Activated B cell treated with CpG ODN at 0.5 μM for 24 hours (primary cell): ENCODE results near the gene PNMA8C. TPM values are rescaled to one million over a fixed set of nuclear protein-coding genes. Genes with fewer than 3 reads are reported as not detected.

Experiments
- ATAC-seq: fragments of 200-7000 bp; cut with Tn5 transposase; one replicate; pipeline ENCODE4 v1.10.0; 2021; ENCODE audit warnings: low read depth, mild to moderate bottlenecking, moderate library complexity
- CTCF ChIA-PET: fragments of 350-600 bp; sonication (Branson Sonifier 250); formaldehyde crosslinking; loops from one replicate; lab custom pipeline; 2021; ENCODE audit warnings: antibody characterized with exemption; lab: Charles Lee
- POLR2A ChIA-PET: fragments of 350-600 bp; sonication (Branson Sonifier 250); formaldehyde crosslinking; loops from one replicate; lab custom pipeline; 2021; ENCODE audit warnings: antibody characterized with exemption; lab: Charles Lee
- DNase-seq: peaks from one replicate; pipeline ENCODE4 v3.0.0; 2022
- H3K27ac Mint-ChIP-seq: one replicate; pipeline ENCODE4 v1.8.0; 2020; ENCODE audit warnings: mixed read lengths
- H3K27me3 Mint-ChIP-seq: one replicate; pipeline ENCODE4 v1.8.0; 2021; ENCODE audit warnings: mixed read lengths
- H3K36me3 Mint-ChIP-seq: one replicate; pipeline ENCODE4 v1.8.0; 2021; ENCODE audit warnings: low read depth, mixed read lengths
- H3K4me1 Mint-ChIP-seq: one replicate; pipeline ENCODE4 v1.8.0; 2021; ENCODE audit warnings: mixed read lengths
- H3K4me3 Mint-ChIP-seq: one replicate; pipeline ENCODE4 v1.8.0; 2020; ENCODE audit warnings: mild to moderate bottlenecking, mixed read lengths
- H3K9me3 Mint-ChIP-seq: one replicate; pipeline ENCODE4 v1.8.0; 2020; ENCODE audit warnings: mixed read lengths
- intact Hi-C: fragments of 100-400 bp; cut with micrococcal nuclease; formaldehyde crosslinking; loops from one replicate; pipeline ENCODE4 v1.15.1; 2024
- total RNA-seq: library from RNA; stranded (reverse); gene quantifications from 2 replicates; pipeline ENCODE4 v1.2.3, GENCODE V29; 2022
- TF ChIP-seq, protein P1 (sequence below): fragments of 200-600 bp; IDR thresholded peaks from one replicate; pipeline ENCODE4 v1.8.0; 2022; ENCODE audit warnings: antibody characterized with exemption, mild to moderate bottlenecking

The PNMA8C gene
- total RNA-seq, 1 donor from 2014 or later: not detected

DNA sequence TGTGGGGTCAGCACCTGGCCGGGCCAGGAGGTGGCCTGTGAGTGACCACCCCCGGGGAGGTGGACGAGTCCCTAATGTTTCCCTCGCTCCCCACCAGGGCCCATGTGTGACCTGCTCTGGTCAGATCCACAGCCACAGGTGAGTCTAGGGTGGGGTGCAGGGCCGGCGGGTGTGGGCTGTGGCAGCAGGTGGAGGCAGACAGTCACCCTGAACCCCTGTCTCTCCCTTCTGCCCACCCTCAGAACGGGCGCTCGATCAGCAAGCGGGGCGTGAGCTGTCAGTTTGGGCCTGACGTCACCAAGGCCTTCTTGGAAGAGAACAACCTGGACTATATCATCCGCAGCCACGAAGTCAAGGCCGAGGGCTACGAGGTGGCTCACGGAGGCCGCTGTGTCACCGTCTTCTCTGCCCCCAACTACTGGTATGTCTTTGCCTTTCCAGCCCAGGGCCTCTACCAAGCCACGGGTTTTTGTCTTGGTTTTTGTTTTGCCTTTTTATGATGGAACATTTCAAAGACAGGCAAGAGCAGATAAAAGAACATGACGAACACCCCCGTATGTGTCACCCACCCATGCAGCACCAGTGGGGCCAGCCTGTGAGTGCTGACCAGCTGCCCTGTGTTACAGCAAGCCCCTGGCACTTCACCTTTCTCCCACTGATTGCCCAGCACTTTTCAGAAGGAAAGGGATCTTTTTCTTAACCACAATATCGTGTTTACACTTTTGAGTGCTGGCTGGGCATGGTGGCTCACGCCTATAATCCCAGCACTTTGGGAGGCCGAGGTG lies 40.2 kb downstream of the PNMA8C start:
- Mint-ChIP-seq H3K27me3 (no peaks in the 10 kb centered on the region), H3K36me3 (peaks cover 82% of the 10 kb centered on the region), H3K9me3 (no peaks in the 10 kb centered on the region), H3K27ac (no peak overlapping the region), H3K4me3 (no peak overlapping the region), H3K4me1 (no peaks in the 10 kb centered on the region)
- TF ChIP-seq, protein P1, sequence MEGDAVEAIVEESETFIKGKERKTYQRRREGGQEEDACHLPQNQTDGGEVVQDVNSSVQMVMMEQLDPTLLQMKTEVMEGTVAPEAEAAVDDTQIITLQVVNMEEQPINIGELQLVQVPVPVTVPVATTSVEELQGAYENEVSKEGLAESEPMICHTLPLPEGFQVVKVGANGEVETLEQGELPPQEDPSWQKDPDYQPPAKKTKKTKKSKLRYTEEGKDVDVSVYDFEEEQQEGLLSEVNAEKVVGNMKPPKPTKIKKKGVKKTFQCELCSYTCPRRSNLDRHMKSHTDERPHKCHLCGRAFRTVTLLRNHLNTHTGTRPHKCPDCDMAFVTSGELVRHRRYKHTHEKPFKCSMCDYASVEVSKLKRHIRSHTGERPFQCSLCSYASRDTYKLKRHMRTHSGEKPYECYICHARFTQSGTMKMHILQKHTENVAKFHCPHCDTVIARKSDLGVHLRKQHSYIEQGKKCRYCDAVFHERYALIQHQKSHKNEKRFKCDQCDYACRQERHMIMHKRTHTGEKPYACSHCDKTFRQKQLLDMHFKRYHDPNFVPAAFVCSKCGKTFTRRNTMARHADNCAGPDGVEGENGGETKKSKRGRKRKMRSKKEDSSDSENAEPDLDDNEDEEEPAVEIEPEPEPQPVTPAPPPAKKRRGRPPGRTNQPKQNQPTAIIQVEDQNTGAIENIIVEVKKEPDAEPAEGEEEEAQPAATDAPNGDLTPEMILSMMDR: no peak
- intact Hi-C loops: no loop called here
- ChIA-PET POLR2A (no interaction called here), CTCF (no interaction called here)
- DNase-seq: no peak
- no peak for ATAC-seq

DNA sequence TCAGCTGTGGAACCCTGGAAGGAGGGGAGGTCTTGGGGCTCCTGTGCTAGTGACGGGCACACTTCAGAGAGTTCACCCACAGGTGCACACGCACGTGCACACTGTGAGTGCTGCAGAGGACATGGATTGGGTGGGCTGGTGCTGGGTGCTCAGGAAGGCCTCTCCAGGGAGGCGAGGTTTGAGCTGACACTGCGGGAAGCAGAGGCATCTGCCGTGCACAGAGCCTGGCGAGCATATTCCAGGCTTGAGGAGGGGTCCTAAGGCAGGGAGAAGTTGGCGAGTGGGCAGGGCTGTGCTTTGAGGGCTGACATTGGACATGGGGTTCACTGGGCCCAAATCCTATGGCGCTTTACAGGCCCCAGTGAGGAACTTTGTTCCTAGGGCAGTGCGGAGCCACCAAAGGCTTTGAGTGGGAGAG lies 41.0 kb downstream of the PNMA8C start:
- ATAC-seq (no peak), DNase-seq (no peak)
- H3K36me3 Mint-ChIP-seq: peaks cover 83% of the 10 kb centered on the region
- H3K9me3 Mint-ChIP-seq: no peaks in the 10 kb centered on the region
- ChIA-PET CTCF (no interaction called here), POLR2A (no interaction called here)
- H3K4me3 Mint-ChIP-seq: no peak overlapping the region
- no peak overlapping the region for H3K27ac Mint-ChIP-seq
- H3K27me3 Mint-ChIP-seq: no peaks in the 10 kb centered on the region
- no peaks in the 10 kb centered on the region for H3K4me1 Mint-ChIP-seq
- intact Hi-C loops: no loop called here
- TF ChIP-seq, protein P1: no peak

DNA sequence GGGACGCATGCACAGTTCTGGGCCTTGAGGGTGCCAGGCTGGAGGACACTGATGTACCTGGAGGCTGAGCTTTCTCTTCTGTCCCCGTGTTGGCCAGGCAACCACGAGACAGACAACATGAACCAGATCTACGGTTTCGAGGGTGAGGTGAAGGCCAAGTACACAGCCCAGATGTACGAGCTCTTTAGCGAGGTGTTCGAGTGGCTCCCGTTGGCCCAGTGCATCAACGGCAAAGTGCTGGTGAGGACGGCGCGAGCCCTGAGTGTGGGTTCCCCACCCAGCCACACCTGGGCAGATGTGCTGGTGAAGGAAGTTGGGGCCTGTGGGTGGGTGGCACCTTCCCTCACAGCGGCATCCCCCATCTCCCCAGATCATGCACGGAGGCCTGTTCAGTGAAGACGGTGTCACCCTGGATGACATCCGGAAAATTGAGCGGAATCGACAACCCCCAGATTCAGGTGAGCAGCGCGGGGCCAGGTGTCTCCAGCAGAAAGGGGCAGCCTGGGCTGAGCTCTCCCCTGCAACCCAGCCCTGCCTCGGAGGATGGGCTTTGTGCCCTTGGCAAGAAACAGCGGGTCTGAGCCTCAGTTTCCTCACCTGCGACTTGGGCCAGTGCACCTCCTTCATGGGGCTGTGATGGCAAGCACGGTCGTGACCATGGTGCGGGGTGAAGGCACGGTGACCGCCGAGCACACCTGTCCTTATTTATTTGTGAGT lies 41.6 kb downstream of the PNMA8C start:
- peaks cover 83% of the 10 kb centered on the region for H3K36me3 Mint-ChIP-seq
- POLR2A ChIA-PET: no interaction called here
- H3K9me3 Mint-ChIP-seq: no peaks in the 10 kb centered on the region
- no peaks in the 10 kb centered on the region for H3K27me3 Mint-ChIP-seq
- CTCF ChIA-PET: no interaction called here
- no peak for DNase-seq
- no peak overlapping the region for H3K27ac Mint-ChIP-seq
- no peaks in the 10 kb centered on the region for H3K4me1 Mint-ChIP-seq
- intact Hi-C loops: no loop called here
- no peak overlapping the region for H3K4me3 Mint-ChIP-seq
- TF ChIP-seq, protein P1: no peak
- ATAC-seq: no peak

DNA sequence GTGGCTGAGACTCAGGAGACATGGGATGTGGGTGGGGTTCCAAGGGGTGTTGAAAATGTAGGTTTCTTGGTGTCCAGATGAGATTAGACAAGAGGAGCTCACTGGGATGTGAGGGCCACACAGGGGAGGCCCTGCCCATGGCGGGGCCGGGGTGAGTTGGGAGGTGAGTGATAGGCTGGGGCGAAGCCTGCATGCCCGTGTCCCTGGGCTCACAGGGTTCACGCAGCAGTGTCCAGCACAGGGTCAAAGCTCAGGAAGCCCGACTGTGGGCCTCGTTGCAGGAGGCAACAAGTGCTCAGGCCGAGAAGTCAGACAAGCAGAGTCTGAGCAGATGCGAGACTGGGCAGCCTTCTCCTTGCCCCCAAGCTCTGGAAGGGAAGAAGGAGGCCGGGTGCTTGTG lies 42.6 kb downstream of the PNMA8C start:
- peaks cover 86% of the 10 kb centered on the region for H3K36me3 Mint-ChIP-seq
- DNase-seq: no peak
- ChIA-PET CTCF (no interaction called here), POLR2A (no interaction called here)
- H3K9me3 Mint-ChIP-seq: no peaks in the 10 kb centered on the region
- H3K27me3 Mint-ChIP-seq: no peaks in the 10 kb centered on the region
- H3K4me3 Mint-ChIP-seq: no peak overlapping the region
- TF ChIP-seq, protein P1: no peak
- no peaks in the 10 kb centered on the region for H3K4me1 Mint-ChIP-seq
- H3K27ac Mint-ChIP-seq: no peak overlapping the region
- ATAC-seq: no peak
- intact Hi-C loops: no loop called here

DNA sequence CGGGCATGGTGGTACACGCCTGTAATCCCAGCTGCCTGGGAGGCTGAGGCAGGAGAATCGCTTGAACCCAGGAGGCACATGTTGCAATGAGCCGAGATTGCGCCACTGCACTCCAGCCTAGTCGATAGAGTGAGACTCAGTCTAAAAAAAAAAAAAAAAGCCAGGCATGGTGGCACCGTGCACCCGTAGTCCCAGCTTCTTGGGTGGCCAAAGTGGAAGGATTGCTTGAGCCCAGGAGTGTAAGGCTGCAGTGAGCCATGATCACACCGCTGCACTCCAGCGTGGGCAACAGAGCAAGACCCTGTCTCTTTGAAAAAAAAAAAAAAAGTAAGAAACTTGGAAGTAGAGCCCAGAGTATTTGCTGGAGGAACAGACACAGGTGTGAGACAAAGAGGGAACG lies 43.1 kb downstream of the PNMA8C start:
- POLR2A ChIA-PET: no interaction called here
- intact Hi-C loops: no loop called here
- no peak for DNase-seq
- Mint-ChIP-seq H3K27me3 (no peaks in the 10 kb centered on the region), H3K4me3 (no peak overlapping the region), H3K4me1 (no peaks in the 10 kb centered on the region), H3K36me3 (peaks cover 87% of the 10 kb centered on the region), H3K27ac (no peak overlapping the region), H3K9me3 (no peaks in the 10 kb centered on the region)
- ATAC-seq: no peak
- TF ChIP-seq, protein P1: no peak
- CTCF ChIA-PET: no interaction called here
